ENCODE measurements around the gene RBFOX2.
"Not testable (repeated sequence)": the region's sequence is repeated elsewhere in the genome, so short reads cannot be mapped to it uniquely, and the experiment has no call there.

Gene RBFOX2

DNA sequence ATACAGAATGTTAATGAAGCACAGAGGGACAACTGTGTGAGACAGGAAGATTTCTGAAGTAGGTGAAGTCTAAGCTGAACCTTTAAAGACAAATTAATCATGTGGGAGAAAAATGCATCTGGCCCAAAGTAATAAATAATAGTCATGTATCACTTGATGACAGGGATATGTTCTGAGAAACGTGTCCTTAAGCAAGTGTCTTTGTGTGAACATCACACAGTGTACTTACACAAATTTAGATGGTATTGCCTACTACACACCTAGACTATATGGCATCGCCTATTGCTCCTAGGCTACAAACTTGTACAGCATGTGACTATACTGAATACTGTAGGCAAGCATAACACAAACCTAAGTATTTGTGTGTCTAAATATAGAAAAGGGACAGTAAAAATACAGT lies 198.3 kb downstream of the RBFOX2 start:
- no peak for DNase-seq (ENCODE audit: low read depth in 2 of 2)

DNA sequence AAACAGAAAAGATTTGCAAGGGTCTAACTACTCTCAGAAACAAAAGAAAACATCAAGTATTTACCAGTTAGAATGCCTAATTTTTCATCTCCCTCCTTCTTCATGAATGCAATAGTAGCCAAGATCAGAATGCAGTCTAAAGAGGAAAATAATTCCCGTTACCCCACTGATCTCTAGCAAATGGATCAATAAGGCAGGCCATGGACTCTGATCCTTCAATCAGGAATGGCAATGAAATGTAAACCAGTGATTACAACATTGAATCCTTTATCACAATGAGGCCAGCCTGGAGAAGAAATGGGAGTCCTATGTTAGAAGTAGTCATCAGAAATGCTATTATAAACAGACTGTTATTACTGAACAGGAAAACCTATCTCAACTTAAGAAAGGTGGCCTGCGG lies 204.4 kb downstream of the RBFOX2 start:
- DNase-seq (ENCODE audit: low read depth in 2 of 2): no peak

DNA sequence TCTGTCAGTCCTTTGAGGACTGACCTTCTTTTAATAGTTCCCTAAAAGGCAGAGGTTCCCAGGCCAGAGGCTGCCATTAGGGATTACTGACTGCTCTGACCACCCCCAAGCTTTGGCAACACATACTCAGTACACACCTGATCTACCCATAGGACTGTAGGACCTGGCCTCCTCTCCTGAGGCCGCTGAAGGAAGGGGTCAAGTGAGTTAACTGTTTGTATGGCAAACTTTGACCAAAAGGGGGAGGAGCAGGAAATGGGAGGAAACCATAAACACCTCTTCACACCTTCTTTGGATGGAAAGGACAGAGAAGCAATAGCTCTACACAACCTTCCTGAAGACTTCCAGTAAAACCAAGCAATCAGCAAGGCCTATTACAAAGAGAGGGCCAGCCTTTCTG lies 207.0 kb downstream of the RBFOX2 start:
- no peak for DNase-seq (ENCODE audit: low read depth in 2 of 2)

DNA sequence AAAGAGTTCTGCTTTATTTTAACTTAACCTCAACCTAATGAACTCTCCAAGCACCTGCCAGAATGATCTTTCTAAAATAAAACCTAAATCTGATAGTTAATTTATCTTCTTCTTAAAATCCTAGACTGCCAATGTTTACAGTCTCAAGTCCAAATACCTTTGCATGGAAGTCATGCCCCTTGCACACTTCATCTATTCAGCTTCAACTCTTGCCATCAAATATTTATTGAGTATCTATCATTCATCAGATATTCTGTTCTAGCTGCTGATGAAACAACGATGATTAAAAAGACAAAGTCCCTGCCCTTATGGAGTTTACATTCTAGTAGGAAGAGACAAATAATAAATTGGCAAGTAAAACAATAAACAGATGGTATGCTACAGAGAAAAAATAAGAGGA lies 209.2 kb downstream of the RBFOX2 start:
- DNase-seq (ENCODE audit: low read depth in 2 of 2): no peak

DNA sequence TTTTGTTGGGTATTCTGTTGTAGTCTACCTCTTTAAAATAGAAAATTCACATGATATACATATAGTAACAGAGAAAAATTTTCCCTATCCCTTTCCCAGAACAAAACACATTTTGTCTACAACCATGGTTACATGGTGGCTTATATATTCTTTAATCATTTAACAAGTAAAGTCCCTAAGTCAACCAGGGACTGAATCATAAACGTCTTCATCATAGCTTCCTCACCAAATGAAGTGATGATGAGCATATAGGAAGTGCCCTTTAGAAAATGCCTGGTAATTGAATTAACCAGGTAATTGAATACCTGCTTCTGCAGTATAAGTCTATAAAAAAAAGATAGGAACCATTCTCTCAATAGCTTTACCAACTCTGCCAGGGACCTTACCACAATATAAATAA lies 209.7 kb downstream of the RBFOX2 start:
- no peak for DNase-seq (ENCODE audit: low read depth in 2 of 2)

DNA sequence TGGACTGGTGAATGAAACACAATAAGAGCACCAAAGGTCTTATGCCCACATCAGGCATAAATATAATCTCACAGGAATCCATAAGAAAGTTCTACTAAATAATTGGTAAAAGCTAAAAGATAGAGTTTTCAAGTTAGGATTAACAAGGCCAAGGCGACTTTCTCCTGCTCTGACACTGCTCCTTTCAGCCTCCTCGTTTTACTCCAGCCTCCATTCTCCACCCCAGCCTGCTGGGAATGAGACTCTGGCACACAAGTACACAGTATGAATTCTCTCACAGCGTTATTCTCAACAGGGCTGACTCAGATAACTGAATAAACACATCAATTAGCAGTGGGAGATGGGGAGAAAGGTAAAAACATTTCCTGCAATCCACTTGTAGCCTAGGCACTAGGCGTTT lies 216.0 kb downstream of the RBFOX2 start:
- no peak for DNase-seq (ENCODE audit: low read depth in 2 of 2)

DNA sequence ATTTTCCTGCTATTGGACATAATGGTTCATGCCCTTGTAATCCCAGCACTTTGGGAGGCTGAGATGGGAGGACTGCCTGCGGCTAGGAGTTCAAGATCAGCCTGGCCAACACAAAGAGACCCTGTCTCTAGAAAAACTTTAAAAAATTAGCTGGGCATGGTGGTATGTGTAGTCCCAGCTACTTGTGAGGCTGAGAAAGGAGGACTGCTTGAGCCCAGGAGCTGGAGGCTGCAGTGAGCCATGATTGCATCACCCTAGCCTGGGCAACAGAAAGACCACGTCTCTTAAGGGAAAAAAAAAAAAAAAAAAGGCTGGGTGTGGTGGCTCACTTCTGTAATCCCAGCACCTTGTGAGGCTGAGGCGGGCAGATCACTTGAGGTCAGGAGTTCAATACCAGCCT lies 217.0 kb downstream of the RBFOX2 start:
- no peak for DNase-seq (ENCODE audit: low read depth in 2 of 2)

DNA sequence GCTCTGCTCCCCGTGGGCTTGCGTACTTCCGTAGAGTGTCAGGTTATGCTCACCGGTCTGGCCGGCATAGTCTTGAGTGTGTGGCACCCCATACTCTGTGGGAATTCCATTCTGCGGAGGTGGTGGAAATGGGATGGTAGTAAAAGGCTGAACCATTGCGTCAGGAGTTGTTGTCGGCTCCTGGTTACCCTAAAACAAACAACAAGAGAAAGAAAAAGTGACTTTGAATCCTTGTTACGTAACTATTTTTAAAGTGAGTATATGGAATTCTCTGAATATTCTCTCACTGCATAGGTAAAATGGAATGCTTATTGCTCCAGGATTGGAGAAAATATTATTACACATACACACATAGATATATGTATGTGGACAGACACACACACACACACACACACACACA lies 218.8 kb downstream of the RBFOX2 start:
- no peak for DNase-seq (ENCODE audit: low read depth in 2 of 2)

DNA sequence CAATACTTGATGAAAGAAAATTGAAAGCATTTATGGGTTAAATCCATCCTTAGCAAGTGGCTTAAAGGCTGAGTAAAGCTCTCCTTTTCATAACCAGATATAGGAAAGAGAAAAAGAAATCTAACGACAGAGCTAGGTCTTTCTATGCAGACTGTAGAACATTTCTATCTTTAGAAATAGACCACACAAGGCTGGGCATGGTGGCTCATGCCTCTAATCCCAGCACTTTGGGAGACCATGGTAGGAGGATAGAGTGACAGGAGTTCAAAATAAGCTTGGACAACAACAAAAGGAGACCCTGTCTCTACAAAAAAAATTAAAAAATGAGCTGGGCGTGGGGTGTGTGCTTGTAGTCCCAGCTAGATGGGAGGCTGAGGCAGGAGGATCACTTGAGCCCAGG lies 220.2 kb downstream of the RBFOX2 start:
- DNase-seq (ENCODE audit: low read depth in 2 of 2): no peak

DNA sequence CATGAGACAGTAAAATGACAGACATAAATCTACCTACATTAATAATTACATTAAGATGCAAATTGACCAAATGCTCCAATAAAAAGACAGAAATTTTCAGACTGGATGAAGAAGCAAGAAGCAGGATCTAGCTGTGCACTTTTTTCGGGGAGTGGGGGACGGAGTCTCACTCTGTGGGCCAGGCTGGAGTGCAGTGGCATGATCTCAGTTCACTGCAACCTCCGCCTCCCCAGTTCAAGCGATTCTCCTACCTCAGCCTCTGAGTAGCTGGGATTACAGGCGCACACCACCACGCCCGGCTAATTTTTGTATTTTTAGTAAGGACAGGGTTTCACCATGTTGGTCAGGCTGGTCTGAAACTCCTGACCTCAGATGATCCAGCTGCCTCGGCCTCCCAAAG lies 222.0 kb downstream of the RBFOX2 start:
- DNase-seq (ENCODE audit: low read depth in 2 of 2): not testable (repeated sequence)

DNA sequence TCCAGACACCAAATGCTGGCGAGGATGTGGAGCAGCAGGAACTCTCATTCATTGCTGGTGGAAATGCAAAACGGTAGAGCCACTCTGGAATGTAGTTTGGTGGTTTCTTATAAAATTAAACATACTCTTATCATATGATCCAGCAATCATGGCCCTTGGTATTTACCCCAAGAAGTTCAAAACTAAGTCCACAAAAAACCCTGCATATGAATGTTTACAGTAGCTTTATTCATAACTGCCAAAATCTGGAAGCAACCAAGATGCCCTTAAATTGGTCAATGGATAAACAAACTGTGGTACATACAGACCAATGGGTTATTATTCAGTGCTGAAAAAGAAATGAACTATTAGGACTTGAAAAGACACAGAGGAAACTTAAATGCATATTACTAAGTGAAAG lies 223.2 kb downstream of the RBFOX2 start:
- DNase-seq (ENCODE audit: low read depth in 2 of 2): no peak

DNA sequence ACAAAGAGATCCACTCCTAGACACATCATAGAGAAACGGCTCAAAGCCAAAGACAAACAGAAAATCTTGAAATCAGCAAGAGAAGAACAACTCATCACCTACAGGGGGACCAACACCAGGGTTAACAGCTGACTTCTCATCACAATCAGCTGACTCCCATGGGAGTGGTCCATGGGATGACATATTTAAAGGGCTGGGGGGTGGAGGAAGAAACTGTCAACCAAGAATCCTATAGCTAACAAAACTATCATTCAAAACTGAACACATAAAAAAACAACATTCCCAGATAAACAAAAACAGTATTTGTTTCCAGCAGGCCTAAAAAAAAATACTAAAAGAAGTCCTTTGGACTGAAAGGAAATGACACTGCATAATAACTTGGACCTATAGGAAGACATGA lies 224.2 kb downstream of the RBFOX2 start:
- no peak for DNase-seq (ENCODE audit: low read depth in 2 of 2)

DNA sequence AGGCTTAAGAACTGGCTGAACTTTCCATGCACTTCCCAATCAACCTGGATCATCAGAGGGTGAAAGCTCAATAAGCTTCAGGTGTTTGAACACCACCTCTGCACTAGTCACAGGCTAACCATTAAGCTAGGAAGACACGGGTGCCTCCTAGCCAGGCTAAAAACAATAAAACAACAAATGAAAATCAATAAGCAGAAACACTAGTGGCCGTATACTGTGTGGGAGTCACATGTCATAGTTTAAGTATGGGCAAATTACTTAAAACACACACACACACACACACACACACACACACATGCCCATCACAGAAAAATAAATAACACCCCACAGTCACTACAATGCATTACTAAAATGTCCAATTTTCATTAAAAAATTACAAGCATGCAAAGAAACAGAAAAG lies 225.7 kb downstream of the RBFOX2 start:
- no peak for DNase-seq (ENCODE audit: low read depth in 2 of 2)

DNA sequence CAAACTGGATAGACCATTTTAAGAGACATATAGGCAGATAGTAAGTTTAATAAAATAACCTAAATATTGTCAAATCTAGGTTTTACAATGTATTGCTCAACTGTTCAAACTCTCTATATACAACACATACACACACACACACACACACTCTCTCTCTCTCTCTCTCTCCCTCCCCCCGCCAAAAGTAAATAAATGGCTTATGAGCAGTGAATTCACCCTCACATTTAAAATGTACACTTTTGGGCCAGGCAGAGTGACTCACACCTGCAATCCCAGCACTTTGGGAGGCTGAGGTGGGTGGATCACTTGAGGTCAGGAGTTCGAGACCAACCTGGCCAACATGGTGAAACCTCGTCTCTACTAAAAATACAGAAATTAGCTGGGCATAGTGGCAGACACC lies 227.3 kb downstream of the RBFOX2 start:
- not testable (repeated sequence) for DNase-seq (ENCODE audit: low read depth in 2 of 2)

DNA sequence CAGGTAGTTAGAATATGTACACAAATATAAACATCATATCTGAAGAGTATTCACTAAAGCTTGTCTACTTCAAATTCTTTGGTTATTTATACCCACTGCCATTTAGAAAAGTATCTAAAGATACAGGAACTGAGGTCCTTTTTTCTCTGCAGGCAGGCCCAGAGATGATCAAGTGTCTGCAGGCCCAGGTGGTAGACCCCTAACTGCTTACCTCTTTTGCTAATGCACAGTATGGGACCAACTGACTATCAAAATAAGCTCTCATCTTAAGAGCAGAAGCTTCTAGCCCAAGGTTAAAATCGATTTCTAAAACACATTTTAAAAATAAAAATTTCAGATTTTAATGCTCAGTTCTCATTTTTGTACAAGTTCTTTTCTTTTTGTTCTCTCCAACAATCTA lies 229.5 kb downstream of the RBFOX2 start:
- no peak for DNase-seq (ENCODE audit: low read depth in 2 of 2)

DNA sequence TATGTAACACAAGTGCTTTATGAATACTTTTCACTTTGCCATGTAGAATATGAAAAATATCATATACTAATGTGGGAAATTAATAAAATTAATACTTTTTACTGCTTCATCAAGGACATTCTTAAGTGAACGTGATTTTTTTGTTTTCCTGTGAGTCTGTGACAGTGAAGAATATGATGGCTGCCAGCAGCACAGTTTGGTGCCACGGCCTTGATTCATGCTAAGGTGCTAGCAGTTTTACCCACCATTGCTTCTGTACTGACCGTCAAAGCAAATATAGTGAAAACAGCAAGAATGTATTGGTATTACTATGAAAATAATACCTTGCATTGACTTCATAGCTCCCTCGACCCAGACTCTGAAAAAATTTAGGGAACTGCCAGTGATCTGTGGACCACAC lies 231.2 kb downstream of the RBFOX2 start:
- no peak for DNase-seq (ENCODE audit: low read depth in 2 of 2)

DNA sequence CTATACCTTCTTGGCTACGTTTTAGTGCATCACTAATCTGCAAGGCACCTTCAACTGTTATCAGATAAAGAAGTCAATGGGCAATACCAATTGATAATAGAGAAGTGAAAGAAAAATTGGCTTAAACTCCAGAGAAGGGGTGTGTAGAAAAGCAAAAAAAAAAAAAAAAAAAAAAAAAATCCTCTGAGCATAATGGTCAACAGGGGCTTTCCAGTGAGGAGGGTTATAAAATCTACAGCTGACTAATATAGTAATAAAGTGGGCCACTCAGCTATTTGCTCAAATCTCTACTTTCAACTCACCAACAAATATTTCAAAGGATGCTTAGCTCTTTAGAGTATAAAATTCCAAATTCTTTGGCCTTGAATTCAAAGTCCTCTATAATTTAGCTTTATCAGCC lies 233.1 kb downstream of the RBFOX2 start:
- no peak for DNase-seq (ENCODE audit: low read depth in 2 of 2)

DNA sequence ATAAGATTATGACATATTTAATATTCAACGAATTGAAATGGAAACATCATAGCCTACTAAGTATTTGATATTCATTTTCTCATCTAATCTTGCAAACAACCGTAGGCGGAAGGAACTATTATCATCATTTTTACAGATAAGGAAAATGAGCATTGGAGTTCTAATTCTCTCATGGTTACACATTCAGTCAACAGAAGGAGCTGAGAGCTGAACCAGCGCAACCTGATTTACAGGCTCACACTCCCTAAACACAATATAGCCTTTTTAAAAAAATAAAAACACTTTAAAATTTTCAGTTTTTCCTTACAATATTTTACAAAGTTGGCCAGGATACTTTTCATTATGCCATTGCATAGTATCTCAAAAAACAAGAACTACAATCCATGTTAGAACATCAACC lies 236.1 kb downstream of the RBFOX2 start:
- DNase-seq (ENCODE audit: low read depth in 2 of 2): no peak

DNA sequence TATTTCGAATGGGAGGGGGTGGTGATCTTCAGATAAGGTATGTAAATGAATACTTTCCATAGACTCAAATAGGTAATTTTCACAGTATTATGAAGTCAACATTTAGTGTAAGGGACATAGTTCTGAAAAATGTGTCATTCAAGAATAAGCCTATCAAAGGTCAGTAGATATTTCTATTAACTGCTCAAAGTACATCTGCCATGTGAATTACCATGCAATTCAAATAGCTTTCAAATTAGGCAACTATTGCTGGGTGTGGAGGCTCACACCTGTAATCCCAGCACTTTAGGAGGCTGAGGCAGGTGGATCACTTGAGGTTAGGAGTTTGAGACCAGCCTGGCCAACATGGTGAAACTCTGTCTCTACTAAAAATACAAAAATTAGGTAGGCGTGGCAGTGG lies 236.8 kb downstream of the RBFOX2 start:
- DNase-seq (ENCODE audit: low read depth in 2 of 2): not testable (repeated sequence)

DNA sequence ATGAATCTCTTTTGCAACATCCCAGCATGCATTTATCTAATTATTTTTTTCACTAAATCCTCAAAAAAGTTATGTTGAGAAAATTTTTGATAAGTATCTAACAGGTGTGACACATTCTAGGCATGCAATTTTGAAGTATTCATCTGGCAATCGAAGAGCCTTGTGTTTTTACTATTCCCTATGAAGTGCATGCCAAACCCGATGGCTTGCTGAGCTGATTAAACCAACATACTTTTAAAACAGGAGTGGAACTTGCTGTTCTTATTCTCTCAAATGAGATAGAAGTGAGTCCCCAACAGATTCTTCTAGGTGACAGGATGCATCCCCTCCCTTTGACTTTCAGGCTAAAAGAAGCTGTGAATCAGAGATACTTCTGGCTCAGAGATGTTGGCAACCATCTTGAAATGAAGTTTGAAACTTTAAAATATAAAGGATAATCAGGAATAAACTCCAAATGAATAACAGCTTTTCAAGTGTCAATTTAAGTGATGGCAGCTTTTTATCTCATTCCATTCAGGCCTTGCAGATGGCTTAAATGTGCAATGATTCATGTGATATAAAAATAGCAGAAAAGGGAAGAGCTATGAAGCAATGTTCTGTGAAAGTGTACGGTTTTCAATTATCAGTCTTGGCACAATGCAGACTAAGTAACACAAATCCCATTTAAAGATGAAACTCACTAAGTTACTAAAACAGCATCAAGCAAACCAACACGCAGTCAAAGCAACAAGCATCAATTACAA lies 243.3 kb downstream of the RBFOX2 start:
- DNase-seq (ENCODE audit: low read depth in 2 of 2): no peak

DNA sequence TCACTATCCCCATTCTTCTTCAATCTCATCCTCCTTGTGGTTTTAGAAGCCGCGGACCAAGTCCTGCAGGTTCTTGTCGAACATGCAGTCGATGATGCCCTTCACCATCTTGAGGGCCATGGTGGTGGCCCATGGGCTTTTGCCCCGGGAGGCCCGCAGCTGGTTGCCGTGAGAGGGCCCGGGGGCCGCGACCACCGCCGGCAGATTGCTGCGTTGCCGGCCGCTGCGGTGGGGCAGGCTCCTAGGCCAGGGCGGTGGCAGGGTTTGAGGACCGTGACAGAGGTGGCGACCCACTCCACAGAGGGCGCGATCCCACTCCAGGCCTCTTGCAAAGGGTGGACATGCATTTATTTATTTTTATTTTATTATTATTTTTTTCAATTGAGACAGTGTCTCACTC lies 244.0 kb downstream of the RBFOX2 start:
- no peak for DNase-seq (ENCODE audit: low read depth in 2 of 2)

DNA sequence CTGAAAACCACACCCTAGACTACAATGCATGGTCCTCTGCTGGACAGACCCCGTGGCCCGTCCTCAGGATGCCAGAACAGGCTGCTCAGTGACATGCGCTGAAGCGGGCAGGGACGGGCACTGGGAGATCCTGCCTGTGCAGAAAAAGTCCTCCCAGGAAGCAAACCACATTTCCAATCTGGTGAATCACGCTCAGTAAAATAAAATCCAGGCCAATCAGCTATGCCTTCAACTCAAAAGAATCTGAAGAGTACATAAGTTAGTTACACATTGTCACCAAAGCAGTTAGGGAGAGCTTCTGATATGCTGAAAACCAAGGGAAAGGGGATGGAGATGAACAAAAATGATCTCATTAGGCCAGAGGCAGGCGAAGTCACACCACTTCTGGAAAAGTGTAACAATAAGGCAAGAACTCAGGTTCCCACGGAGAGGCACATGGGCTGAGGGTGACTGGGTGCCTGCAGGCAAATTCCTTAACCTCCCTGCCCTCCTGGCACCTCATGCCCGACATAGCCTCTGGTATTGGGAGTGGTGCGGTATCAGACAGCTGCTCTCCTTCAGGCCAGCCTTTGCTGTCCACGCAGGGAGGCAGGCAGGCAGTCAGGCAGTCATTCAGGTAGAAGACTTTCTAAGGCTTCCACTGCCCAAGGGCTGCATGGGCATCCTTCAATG lies 244.5 kb downstream of the RBFOX2 start:
- DNase-seq (ENCODE audit: low read depth in 2 of 2): no peak

DNA sequence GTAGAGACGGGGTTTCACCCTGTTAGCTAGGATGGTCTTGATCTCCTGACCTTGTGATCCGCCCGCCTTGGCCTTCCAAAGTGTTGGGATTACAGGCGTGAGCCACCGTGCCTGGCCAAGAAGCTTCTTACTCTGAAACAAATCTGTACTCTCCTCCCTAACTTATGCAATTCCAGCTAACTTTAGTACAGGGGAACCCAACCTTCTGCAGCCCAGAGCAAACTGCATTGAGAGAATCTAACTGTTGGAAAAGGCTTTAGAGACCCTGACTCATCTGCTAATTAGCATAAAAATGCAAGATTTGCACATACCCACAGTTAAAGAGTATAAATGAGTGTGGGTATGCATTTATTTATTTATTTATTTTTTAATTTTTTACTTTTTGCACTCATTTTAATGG lies 246.1 kb downstream of the RBFOX2 start:
- no peak for DNase-seq (ENCODE audit: low read depth in 2 of 2)

DNA sequence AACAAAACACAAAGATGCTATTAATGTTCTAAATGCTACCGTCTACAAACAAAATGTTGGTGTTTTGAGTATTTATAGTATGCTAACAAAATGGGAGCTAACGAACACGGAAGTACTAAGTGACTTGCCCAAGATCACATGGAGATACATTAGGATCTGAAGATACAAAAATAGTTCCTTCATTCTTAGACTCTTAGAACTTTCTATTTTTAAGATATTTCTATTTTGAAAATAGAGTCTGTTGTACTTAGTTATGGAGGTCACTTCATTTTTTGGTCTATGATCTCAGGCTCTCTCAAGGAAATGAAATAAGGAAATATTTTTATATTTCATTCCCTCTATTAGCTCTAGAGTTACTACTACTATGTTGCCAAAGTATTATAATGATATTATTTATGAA lies 246.7 kb downstream of the RBFOX2 start:
- no peak for DNase-seq (ENCODE audit: low read depth in 2 of 2)
